ENCODE results near the gene ALB.

ALB gene

GRCh38 chr4:73415807-73416238 is 11.7 kb downstream of the ALB start:
- no peak overlapping the region for H3K27ac ChIP-seq

GRCh38 chr4:73416423-73417087 is 12.5 kb downstream of the ALB start:
- TF ChIP-seq ZFX (IDR thresholded peaks at IDR 0.05): no peak
- no peak for TF ChIP-seq CTCF (conservative IDR thresholded peaks at IDR 0.05)
- no peak overlapping the region for H3K27ac ChIP-seq

More at GRCh38 chr4:73415807-73416238, 11.7 kb downstream of the ALB start:
- TF ChIP-seq ZFX (IDR thresholded peaks at IDR 0.05) (no peak), CTCF (conservative IDR thresholded peaks at IDR 0.05) (no peak)

- H3K27ac ChIP-seq: no peak overlapping the region
- TF ChIP-seq CTCF (conservative IDR thresholded peaks at IDR 0.05): no peak
- TF ChIP-seq ZFX (IDR thresholded peaks at IDR 0.05): no peak
These were observed 13.3 kb downstream of the ALB start for GRCh38 chr4:73417342-73417741.

- TF ChIP-seq ZFX (IDR thresholded peaks at IDR 0.05) (no peak), CTCF (conservative IDR thresholded peaks at IDR 0.05) (no peak)
- no peak overlapping the region for H3K27ac ChIP-seq
These were observed 13.9 kb downstream of the ALB start for GRCh38 chr4:73417973-73418372.

- TF ChIP-seq CTCF (conservative IDR thresholded peaks at IDR 0.05) (no peak), ZFX (IDR thresholded peaks at IDR 0.05) (no peak)
- H3K27ac ChIP-seq: no peak overlapping the region
These were observed 14.6 kb downstream of the ALB start for GRCh38 chr4:73418677-73419076.

- TF ChIP-seq CTCF (conservative IDR thresholded peaks at IDR 0.05) (no peak), ZFX (IDR thresholded peaks at IDR 0.05) (no peak)
- no peak overlapping the region for H3K27ac ChIP-seq
These were observed 15.3 kb downstream of the ALB start for GRCh38 chr4:73419106-73420038.

GRCh38 chr4:73420615-73421014 is 16.5 kb downstream of the ALB start:
- TF ChIP-seq CTCF (conservative IDR thresholded peaks at IDR 0.05) (no peak), ZFX (IDR thresholded peaks at IDR 0.05) (no peak)
- H3K27ac ChIP-seq: no peak overlapping the region
